BJ (cell line): ENCODE data around the gene AK5. TPM values are rescaled to one million over a fixed set of nuclear protein-coding genes. Genes with fewer than 3 reads are reported as not detected.

Source experiments
- CTCF ChIA-PET: fragments of 350-600 bp; formaldehyde crosslinking; extraction: SDS; loops from one replicate; lab custom pipeline; 2021; ENCODE audit warnings: antibody characterized with exemption, inconsistent platforms; lab: Yijun Ruan, JAX
- POLR2A ChIA-PET: fragments of 300-600 bp; sonication (Branson Sonifier 250); formaldehyde crosslinking; extraction: SDS; loops from one replicate; lab custom pipeline; 2021; ENCODE audit warnings: antibody characterized with exemption; lab: Charles Lee
- DNase-seq: peaks from one replicate; pipeline ENCODE4 v3.0.0-alpha.2; 2011; ENCODE audit warnings: low read depth
- H3K27me3 ChIP-seq: 2 replicates; pipeline ENCODE4 v1.6.0; 2011; ENCODE audit warnings: low read length; ENCODE audit not compliant: control insufficient read depth, insufficient read depth
- H3K36me3 ChIP-seq: 2 replicates; pipeline ENCODE4 v1.5.1; 2011; ENCODE audit warnings: low read length; ENCODE audit not compliant: control insufficient read depth, insufficient read depth
- H3K4me3 ChIP-seq: 2 replicates; pipeline ENCODE4 v1.5.1; 2011; ENCODE audit warnings: low read depth, mild to moderate bottlenecking, control low read depth, low read length
- polyA plus RNA-seq: library from polyadenylated mRNA; depleted of rRNA; stranded (reverse); fragments of >200 nt; gene quantifications from 2 replicates; pipeline ENCODE4 v1.2.3, GENCODE V29; 2011
- TF ChIP-seq, protein P1 (sequence below): IDR thresholded peaks from 2 replicates; pipeline ENCODE4 v1.5.1; 2011; ENCODE audit warnings: low read depth, mild to moderate bottlenecking, control low read depth, inconsistent platforms, low read length, moderate library complexity; ENCODE audit not compliant: insufficient read depth

The AK5 gene
- polyA plus RNA-seq, 1 experiment = 7.8 TPM

DNA sequence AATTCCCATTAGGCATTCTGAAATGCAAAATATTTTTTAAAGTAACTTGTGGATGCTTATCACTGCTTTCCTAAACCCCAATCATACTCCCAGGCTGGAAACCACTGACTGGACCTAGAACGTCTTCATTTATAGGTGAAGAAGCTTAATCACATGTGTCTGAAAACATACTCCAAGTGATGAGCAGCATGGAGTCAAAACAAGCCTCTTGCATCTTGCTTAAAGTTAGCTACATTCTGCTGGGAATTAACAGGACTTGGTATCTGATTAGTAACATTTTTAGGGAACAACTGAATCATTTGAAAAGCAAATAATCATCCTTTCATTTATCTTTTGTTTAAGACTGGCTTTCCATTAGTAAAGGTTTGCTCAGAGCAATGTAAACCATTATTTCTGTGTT lies 105.7 kb downstream of the AK5 start:
- H3K36me3 ChIP-seq = no peaks in the 10 kb centered on the region
- no peak overlapping the region for H3K4me3 ChIP-seq
- CTCF ChIA-PET = interaction anchor here (0.7 to 1.0 kb wide), 2 partner anchors 10 to 215 kb away, joined by 3 read pairs; no protein-coding TSS in a partner anchor
- POLR2A ChIA-PET = no interaction called here
- H3K27me3 ChIP-seq = no peaks in the 10 kb centered on the region
- DNase-seq = no peak
- TF ChIP-seq, protein P1, sequence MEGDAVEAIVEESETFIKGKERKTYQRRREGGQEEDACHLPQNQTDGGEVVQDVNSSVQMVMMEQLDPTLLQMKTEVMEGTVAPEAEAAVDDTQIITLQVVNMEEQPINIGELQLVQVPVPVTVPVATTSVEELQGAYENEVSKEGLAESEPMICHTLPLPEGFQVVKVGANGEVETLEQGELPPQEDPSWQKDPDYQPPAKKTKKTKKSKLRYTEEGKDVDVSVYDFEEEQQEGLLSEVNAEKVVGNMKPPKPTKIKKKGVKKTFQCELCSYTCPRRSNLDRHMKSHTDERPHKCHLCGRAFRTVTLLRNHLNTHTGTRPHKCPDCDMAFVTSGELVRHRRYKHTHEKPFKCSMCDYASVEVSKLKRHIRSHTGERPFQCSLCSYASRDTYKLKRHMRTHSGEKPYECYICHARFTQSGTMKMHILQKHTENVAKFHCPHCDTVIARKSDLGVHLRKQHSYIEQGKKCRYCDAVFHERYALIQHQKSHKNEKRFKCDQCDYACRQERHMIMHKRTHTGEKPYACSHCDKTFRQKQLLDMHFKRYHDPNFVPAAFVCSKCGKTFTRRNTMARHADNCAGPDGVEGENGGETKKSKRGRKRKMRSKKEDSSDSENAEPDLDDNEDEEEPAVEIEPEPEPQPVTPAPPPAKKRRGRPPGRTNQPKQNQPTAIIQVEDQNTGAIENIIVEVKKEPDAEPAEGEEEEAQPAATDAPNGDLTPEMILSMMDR = no peak

DNA sequence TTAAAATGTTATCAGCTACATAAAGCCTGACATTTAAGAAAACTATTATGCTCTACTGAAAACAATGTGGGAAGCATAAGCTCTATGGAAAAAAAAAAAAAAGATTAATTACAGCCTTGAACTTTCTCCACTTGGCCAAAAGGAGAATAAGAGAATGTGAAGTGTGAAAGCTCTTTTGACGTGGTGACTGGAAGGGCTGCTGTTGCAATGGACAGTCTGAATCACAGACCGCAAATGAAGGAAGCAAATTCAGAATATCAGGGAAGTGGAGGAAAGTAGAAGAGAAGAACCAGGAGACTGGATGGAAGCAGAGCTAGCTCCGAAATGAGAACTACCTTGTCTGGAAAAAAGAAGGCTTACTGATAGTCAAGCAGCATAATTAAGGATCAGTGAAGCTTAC lies 106.8 kb downstream of the AK5 start:
- Histone ChIP-seq H3K4me3 (no peak overlapping the region), H3K27me3 (no peaks in the 10 kb centered on the region), H3K36me3 (no peaks in the 10 kb centered on the region)
- TF ChIP-seq, protein P1 = no peak
- POLR2A ChIA-PET = interaction anchor here (0.7 kb wide), 1 partner anchor 127 kb away, joined by 7 read pairs; no protein-coding TSS in a partner anchor
- DNase-seq = no peak
- CTCF ChIA-PET = no interaction called here

DNA sequence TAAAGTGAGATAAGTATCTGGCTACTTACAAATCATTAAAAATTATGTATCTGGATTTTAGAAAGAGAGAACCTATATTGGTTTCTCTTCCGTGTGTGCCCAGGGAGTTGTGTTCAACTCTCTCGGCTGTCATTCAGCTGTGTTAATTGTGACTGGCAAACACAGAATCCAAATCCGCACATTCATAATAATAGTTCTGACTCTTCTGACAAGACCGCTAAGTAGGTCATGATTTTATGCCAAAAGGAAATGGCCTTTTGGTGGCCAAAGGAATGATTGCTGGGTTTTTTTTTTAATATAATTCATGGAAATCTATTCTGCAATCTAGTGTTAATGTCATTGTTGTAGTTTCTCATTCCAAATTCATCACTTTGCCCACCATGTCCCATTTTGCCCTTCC lies 110.7 kb downstream of the AK5 start:
- CTCF ChIA-PET = interaction anchor here (0.7 kb wide), 1 partner anchor 9 kb away, joined by 3 read pairs; no protein-coding TSS in a partner anchor
- Histone ChIP-seq H3K36me3 (no peaks in the 10 kb centered on the region), H3K27me3 (no peaks in the 10 kb centered on the region), H3K4me3 (no peak overlapping the region)
- TF ChIP-seq, protein P1 = no peak
- no peak for DNase-seq
- POLR2A ChIA-PET = no interaction called here

DNA sequence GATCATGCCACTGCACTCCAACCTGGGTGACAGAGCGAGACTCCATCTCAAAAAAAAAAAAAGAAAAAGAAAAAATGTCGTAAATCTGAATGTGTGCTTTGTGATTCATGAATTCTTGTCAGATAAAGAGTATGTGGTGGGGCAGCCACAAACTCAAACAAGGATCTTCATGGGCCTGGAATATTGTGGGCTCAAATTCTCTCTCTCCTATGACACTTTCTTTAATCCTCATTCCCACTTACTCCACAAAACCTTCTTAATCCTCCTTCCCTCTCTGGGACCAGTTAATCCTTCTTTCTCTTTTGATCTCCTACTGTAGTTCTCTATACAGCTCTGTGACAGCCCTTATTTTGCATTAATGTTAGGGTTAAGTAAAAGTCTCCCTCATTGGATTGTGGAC lies 112.3 kb downstream of the AK5 start:
- Histone ChIP-seq H3K27me3 (no peaks in the 10 kb centered on the region), H3K36me3 (no peaks in the 10 kb centered on the region), H3K4me3 (no peak overlapping the region)
- TF ChIP-seq, protein P1 = no peak
- DNase-seq = no peak
- ChIA-PET POLR2A (no interaction called here), CTCF (no interaction called here)

DNA sequence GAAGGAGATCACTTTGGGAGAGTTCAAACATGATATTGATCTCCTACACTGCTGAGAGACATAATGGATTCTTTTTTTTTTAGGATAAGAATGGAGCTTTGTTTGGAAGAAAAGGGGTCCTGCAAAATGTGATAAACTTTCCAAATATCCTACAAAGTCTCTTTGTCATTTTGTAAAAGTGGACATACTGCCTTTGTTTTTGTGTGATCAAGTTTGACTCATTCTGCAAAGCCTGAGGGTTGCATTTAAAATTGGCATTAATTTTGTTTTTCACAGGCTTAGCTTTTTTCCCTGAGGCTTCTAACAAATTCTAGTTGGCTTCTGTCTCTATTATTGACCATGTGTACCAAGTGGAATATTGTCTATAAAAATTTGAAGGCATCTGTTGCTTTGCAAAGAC lies 113.2 kb downstream of the AK5 start:
- DNase-seq = no peak
- Histone ChIP-seq H3K4me3 (no peak overlapping the region), H3K36me3 (no peaks in the 10 kb centered on the region), H3K27me3 (no peaks in the 10 kb centered on the region)
- POLR2A ChIA-PET = interaction anchor here (0.7 kb wide), 1 partner anchor 12 kb away, joined by 4 read pairs; no protein-coding TSS in a partner anchor
- CTCF ChIA-PET = interaction anchor here (0.6 kb wide), 1 partner anchor 586 kb away, joined by 3 read pairs; no protein-coding TSS in a partner anchor
- TF ChIP-seq, protein P1 = no peak
